HG02798 (cell line): ENCODE results near the gene ZNF665.
"Not testable (repeated sequence)": the region's sequence is repeated elsewhere in the genome, so short reads cannot be mapped to it uniquely, and the experiment has no call there.

Experiments used
- ATAC-seq: cut with Tn5 transposase; IDR thresholded peaks from one replicate; pipeline ENCODE4 v1.9.1; 2021; ENCODE audit warnings: mild to moderate bottlenecking; ENCODE audit not compliant: unreplicated experiment, poor library complexity

Gene ZNF665

GRCh38 chr19:53158119-53158656 lies 35.0 kb downstream of the ZNF665 start:
- no peak for ATAC-seq

GRCh38 chr19:53157626-53158025 lies 35.5 kb downstream of the ZNF665 start:
- no peak for ATAC-seq

GRCh38 chr19:53156850-53157249 lies 36.3 kb downstream of the ZNF665 start:
- no peak for ATAC-seq

- ATAC-seq, result no peak
Measured at GRCh38 chr19:53147645-53148044, 45.5 kb downstream of the ZNF665 start.

GRCh38 chr19:53140351-53140750 lies 52.8 kb downstream of the ZNF665 start:
- ATAC-seq, result no peak

GRCh38 chr19:53136432-53136831 lies 56.7 kb downstream of the ZNF665 start:
- ATAC-seq, result no peak

GRCh38 chr19:53132141-53132991 lies 60.8 kb downstream of the ZNF665 start, which contains the start of gene ZNF415:
Gene ZNF415 (minus strand): TSS chr19:53132910. CDS start chr19:53122676, 10,234 bp downstream.
- ATAC-seq, result no peak

- ATAC-seq, result no peak
Measured at GRCh38 chr19:53131727-53132126, 61.4 kb downstream of the ZNF665 start.

GRCh38 chr19:53131085-53131590 lies 62.0 kb downstream of the ZNF665 start:
- ATAC-seq, result no peak

- no peak for ATAC-seq
Measured at GRCh38 chr19:53130506-53130905, 62.7 kb downstream of the ZNF665 start.

- not testable (repeated sequence) for ATAC-seq
Measured at GRCh38 chr19:53126733-53127526, 66.2 kb downstream of the ZNF665 start.

- no peak for ATAC-seq
Measured at GRCh38 chr19:53123400-53123799, 69.8 kb downstream of the ZNF665 start.
